HEK293 (cell line): ENCODE data around the gene CHRM4.

Experiments used
- CTCF ChIA-PET: fragments of 350-600 bp; formaldehyde crosslinking; extraction: SDS; loops from one replicate; lab custom pipeline; 2021; ENCODE audit warnings: antibody characterized with exemption; lab: Yijun Ruan, JAX
- POLR2A ChIA-PET: fragments of 300-600 bp; formaldehyde crosslinking; extraction: SDS; loops from one replicate; lab custom pipeline; 2020; ENCODE audit warnings: antibody characterized with exemption, inconsistent platforms; lab: Yijun Ruan, JAX
- H3K27ac ChIP-seq: fragments of 200-500 bp; sonication (Bioruptor generic); 2 replicates; pipeline ENCODE4 v1.5.1; 2014; ENCODE audit warnings: low read depth, low read length, control low read depth, inconsistent platforms; ENCODE audit errors: extremely low read depth
- H3K36me3 ChIP-seq, 2 experiments: fragments of 200-500 bp in 1 of 2; sonication (Bioruptor generic) in 1 of 2; 1 replicate in 1 of 2; 2 replicates in 1 of 2; pipeline ENCODE4 v1.5.1; 2014 to 2017; ENCODE audit warnings: inconsistent platforms in 2 of 2, low read length in 2 of 2; ENCODE audit not compliant: control insufficient read depth in 2 of 2, insufficient read depth in 1 of 2
- H3K4me1 ChIP-seq: fragments of 200-500 bp; sonication (Bioruptor generic); 2 replicates; pipeline ENCODE4 v1.5.1; 2014; ENCODE audit warnings: mild to moderate bottlenecking, low read length, inconsistent platforms; ENCODE audit not compliant: control insufficient read depth, insufficient read depth
- H3K4me3 ChIP-seq: 2 replicates; pipeline ENCODE4 v1.5.1; 2011; ENCODE audit warnings: low read depth, mild to moderate bottlenecking, control low read depth, low read length, moderate library complexity
- H3K9me3 ChIP-seq: fragments of 200-500 bp; sonication (Bioruptor generic); 2 replicates; pipeline ENCODE4 v1.5.1; 2014; ENCODE audit warnings: low read depth, low read length, inconsistent platforms; ENCODE audit not compliant: control insufficient read depth, insufficient read depth
- BCL11A ChIP-seq: fragments of 450-650 bp; formaldehyde crosslinking; IDR thresholded peaks from 2 replicates; pipeline ENCODE4 v1.5.1; 2016; ENCODE audit warnings: low read depth, missing biosample characterization, missing genetic modification characterization
- BCL6B ChIP-seq: fragments of 450-650 bp; formaldehyde crosslinking; IDR thresholded peaks from 2 replicates; pipeline ENCODE4 v1.5.1; 2017; ENCODE audit warnings: missing biosample characterization, missing genetic modification characterization
- ELK4 ChIP-seq: IDR thresholded peaks from 2 replicates; pipeline ENCODE4 v1.6.1; 2011; ENCODE audit warnings: mild to moderate bottlenecking, low read depth, low read length, borderline replicate concordance
- KLF1 ChIP-seq: fragments of 450-650 bp; formaldehyde crosslinking; IDR thresholded peaks from 2 replicates; pipeline ENCODE4 v1.5.1; 2016; ENCODE audit warnings: missing biosample characterization, missing genetic modification characterization
- KLF16 ChIP-seq: fragments of 450-650 bp; formaldehyde crosslinking; IDR thresholded peaks from 2 replicates; pipeline ENCODE4 v1.5.1; 2017; ENCODE audit warnings: missing biosample characterization, missing genetic modification characterization
- RBAK ChIP-seq: fragments of 450-650 bp; formaldehyde crosslinking; IDR thresholded peaks from 2 replicates; pipeline ENCODE4 v1.5.1; 2016; ENCODE audit warnings: missing biosample characterization, missing genetic modification characterization
- TRIM28 ChIP-seq: IDR thresholded peaks from 2 replicates; pipeline ENCODE4 v1.6.1; 2011; ENCODE audit warnings: low read length, control low read depth, borderline replicate concordance
- ZBTB48 ChIP-seq: fragments of 450-650 bp; formaldehyde crosslinking; IDR thresholded peaks from 2 replicates; pipeline ENCODE4 v1.5.1; 2016; ENCODE audit warnings: missing biosample characterization, missing genetic modification characterization
- ZFP3 ChIP-seq: fragments of 450-650 bp; formaldehyde crosslinking; IDR thresholded peaks from 2 replicates; pipeline ENCODE4 v1.5.1; 2016; ENCODE audit warnings: low read depth, missing biosample characterization, missing genetic modification characterization
- ZNF239 ChIP-seq: fragments of 450-650 bp; formaldehyde crosslinking; IDR thresholded peaks from 2 replicates; pipeline ENCODE4 v1.5.1; 2016; ENCODE audit warnings: missing biosample characterization, missing genetic modification characterization
- ZNF266 ChIP-seq: fragments of 450-650 bp; formaldehyde crosslinking; IDR thresholded peaks from 2 replicates; pipeline ENCODE4 v1.5.1; 2016; ENCODE audit warnings: missing biosample characterization, missing genetic modification characterization, low read depth
- ZNF366 ChIP-seq: fragments of 450-650 bp; formaldehyde crosslinking; conservative IDR thresholded peaks from 2 replicates; pipeline ENCODE4 v1.5.1; 2016; ENCODE audit warnings: missing biosample characterization, missing genetic modification characterization
- ZNF596 ChIP-seq: fragments of 450-650 bp; IDR thresholded peaks from 2 replicates; pipeline ENCODE4 v1.5.0; 2018; ENCODE audit warnings: missing biosample characterization, mild to moderate bottlenecking, missing genetic modification characterization, moderate library complexity
- ZNF660 ChIP-seq: fragments of 450-650 bp; IDR thresholded peaks from 2 replicates; pipeline ENCODE4 v1.5.1; 2018; ENCODE audit warnings: missing biosample characterization, mild to moderate bottlenecking, missing genetic modification characterization
- ZNF677 ChIP-seq: fragments of 450-650 bp; IDR thresholded peaks from 2 replicates; pipeline ENCODE4 v1.5.0; 2018; ENCODE audit warnings: missing biosample characterization, mild to moderate bottlenecking, missing genetic modification characterization, moderate library complexity
- ZNF704 ChIP-seq: fragments of 450-650 bp; formaldehyde crosslinking; IDR thresholded peaks from 2 replicates; pipeline ENCODE4 v1.5.1; 2016; ENCODE audit warnings: missing biosample characterization, missing genetic modification characterization
- ZNF791 ChIP-seq: fragments of 450-650 bp; formaldehyde crosslinking; IDR thresholded peaks from 2 replicates; pipeline ENCODE4 v1.5.1; 2016; ENCODE audit warnings: missing biosample characterization, missing genetic modification characterization
- TF ChIP-seq, protein P1 (sequence below): fragments of 450-650 bp; formaldehyde crosslinking; IDR thresholded peaks from 2 replicates; pipeline ENCODE4 v1.5.1; 2017; ENCODE audit warnings: missing biosample characterization, missing genetic modification characterization
- TF ChIP-seq, protein P2 (sequence below): fragments of 450-650 bp; formaldehyde crosslinking; IDR thresholded peaks from 2 replicates; pipeline ENCODE4 v1.5.1; 2016; ENCODE audit warnings: missing biosample characterization, missing genetic modification characterization

CHRM4 gene

DNA sequence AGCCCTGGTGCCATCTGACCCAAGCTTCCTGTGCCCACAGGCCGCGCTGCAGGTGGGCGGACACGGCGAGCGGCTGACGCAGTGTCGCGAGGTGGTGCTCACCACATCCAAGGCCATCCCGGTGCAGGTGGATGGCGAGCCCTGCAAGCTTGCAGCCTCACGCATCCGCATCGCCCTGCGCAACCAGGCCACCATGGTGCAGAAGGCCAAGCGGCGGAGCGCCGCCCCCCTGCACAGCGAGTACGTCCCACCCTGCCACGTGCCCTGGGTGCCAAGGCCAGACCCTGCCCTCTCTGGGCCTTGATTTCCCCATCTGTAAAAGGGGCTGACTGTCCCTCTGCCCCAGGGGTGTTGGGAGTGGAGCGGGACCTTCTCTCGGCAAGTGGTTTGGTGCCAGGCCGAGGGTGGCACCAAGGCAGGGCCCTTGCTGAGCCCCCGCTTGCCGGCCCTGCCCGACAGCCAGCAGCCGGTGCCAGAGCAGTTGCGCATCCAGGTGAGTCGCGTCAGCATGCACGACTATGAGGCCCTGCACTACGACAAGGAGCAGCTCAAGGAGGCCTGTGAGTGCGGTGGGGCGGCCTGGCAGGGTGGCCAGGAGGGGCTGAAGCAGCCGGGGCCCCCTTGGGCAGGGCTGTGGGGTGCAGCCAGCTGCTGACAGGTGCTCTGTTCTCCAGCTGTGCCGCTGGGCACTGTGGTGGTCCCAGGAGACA lies 16.0 kb downstream of the CHRM4 start:
- no peaks in the 10 kb centered on the region for H3K4me1 ChIP-seq
- TF ChIP-seq ZFP3 (tag by site-specific recombination) (no peak), ZNF266 (no peak), ZNF677 (tag by site-specific recombination) (no peak), ZNF704 (tag by site-specific recombination) (no peak), ZNF366 (tag by site-specific recombination) (no peak), KLF1 (no peak), KLF16 (tag by site-specific recombination) (no peak), ZNF239 (tag by site-specific recombination) (no peak), BCL11A (no peak), ZNF596 (tag by site-specific recombination) (no peak), ZNF660 (no peak), ZNF791 (tag by site-specific recombination) (no peak), RBAK (tag by site-specific recombination) (no peak)
- TF ChIP-seq, protein P1, sequence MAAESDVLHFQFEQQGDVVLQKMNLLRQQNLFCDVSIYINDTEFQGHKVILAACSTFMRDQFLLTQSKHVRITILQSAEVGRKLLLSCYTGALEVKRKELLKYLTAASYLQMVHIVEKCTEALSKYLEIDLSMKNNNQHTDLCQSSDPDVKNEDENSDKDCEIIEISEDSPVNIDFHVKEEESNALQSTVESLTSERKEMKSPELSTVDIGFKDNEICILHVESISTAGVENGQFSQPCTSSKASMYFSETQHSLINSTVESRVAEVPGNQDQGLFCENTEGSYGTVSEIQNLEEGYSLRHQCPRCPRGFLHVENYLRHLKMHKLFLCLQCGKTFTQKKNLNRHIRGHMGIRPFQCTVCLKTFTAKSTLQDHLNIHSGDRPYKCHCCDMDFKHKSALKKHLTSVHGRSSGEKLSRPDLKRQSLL (tag by site-specific recombination) = no peak
- TF ChIP-seq, protein P2, sequence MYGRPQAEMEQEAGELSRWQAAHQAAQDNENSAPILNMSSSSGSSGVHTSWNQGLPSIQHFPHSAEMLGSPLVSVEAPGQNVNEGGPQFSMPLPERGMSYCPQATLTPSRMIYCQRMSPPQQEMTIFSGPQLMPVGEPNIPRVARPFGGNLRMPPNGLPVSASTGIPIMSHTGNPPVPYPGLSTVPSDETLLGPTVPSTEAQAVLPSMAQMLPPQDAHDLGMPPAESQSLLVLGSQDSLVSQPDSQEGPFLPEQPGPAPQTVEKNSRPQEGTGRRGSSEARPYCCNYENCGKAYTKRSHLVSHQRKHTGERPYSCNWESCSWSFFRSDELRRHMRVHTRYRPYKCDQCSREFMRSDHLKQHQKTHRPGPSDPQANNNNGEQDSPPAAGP (tag by site-specific recombination) = no peak
- H3K9me3 ChIP-seq = no peaks in the 10 kb centered on the region
- ChIA-PET CTCF (interaction anchor here (0.6 to 1.2 kb wide), 3 partner anchors 13 to 869 kb away, joined by 3 to 4 read pairs (median 3); no protein-coding TSS in a partner anchor), POLR2A (interaction anchor here (0.6 to 1.0 kb wide), 2 partner anchors 14 to 23 kb away, joined by 3 to 4 read pairs; no protein-coding TSS in a partner anchor)
- no peak overlapping the region for H3K4me3 ChIP-seq
- H3K27ac ChIP-seq = no peak overlapping the region
- H3K36me3 ChIP-seq = peaks cover 0 to 71% of the 10 kb centered on the region in 2 experiments; a peak in 1 of 3 replicates

DNA sequence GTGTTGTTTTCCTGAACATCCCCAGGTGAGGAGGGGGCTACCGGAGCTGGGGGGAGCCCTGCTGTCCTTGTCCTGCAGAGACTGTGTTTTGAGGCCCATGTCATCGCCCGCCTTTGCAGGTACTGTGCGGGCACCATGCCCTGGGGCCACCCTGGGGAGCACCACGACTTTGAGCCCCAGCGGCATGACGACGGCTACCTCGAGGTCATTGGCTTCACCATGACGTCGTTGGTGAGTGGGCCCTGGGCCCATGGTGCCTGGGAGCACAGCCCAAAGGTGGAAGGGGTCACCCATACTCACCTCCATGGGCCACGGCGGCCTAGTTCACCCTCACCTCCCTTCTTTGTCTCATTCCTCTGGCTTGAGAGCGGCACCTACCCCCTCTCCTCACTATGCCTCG lies 16.8 kb downstream of the CHRM4 start:
- POLR2A ChIA-PET = no interaction called here
- TF ChIP-seq BCL6B (no peak), ZBTB48 (tag by site-specific recombination) (no peak), ELK4 (no peak), TRIM28 (no peak)
- H3K9me3 ChIP-seq = no peaks in the 10 kb centered on the region
- H3K27ac ChIP-seq = no peak overlapping the region
- no peak overlapping the region for H3K4me3 ChIP-seq
- peaks cover 0 to 77% of the 10 kb centered on the region in 2 experiments; a peak in 1 of 3 replicates for H3K36me3 ChIP-seq
- H3K4me1 ChIP-seq = no peaks in the 10 kb centered on the region
- CTCF ChIA-PET = no interaction called here
